Activated CD8-positive, alpha-beta memory T cell treated with anti-CD3 and anti-CD28 coated beads, Interleukin-2, amount 50 U/mL, for 48 hours (primary cell): ENCODE results near the gene SIL1.
"Not testable (repeated sequence)": the region's sequence is repeated elsewhere in the genome, so short reads cannot be mapped to it uniquely, and the experiment has no call there.

Experiments used
- DNase-seq: peaks from one replicate; pipeline ENCODE4 v3.0.0-alpha.2; 2020

SIL1 gene

DNA sequence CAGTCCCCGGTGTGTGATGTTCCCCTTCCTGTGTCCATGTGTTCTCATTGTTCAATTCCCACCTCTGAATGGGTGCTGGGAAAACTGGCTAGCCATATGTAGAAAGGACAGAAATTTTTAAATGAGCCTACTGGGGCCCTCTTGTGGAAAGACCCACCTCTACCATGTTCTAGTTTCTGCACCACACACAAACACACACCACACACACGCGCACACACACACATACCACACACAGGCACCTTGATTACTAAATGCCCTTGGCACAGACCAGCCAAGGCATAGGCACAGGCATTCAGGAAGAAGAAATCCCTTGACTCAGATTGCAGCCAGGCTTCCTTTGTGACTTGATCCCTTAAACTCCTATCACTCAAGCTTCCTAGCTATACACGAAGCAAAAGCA, 60.5 kb downstream of the SIL1 start:
- no peak for DNase-seq

GRCh38 chr5:139134906-139135305, 63.3 kb downstream of the SIL1 start:
- no peak for DNase-seq

DNA sequence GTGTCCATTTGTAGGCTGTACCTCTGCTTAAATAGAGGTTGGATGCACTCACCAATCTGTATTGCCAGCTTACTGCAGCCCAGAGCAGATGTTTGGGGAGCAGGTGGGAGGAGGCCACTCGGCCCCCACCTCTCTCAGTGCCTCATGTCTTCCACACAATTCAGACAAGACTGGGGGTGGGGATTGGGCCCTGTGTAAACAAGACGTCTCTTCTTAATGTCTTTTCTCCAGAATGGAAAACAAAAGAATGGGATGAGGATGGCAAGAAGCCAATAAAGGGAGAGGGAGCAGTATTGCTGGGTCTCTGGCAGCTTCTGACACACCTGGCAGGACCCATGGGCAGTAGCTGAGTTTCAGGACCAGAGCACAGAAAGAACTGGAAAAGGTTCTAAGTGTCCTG, 64.9 kb downstream of the SIL1 start:
- no peak for DNase-seq

- DNase-seq: no peak
Observed at GRCh38 chr5:139132515-139132914, 65.7 kb downstream of the SIL1 start.

DNA sequence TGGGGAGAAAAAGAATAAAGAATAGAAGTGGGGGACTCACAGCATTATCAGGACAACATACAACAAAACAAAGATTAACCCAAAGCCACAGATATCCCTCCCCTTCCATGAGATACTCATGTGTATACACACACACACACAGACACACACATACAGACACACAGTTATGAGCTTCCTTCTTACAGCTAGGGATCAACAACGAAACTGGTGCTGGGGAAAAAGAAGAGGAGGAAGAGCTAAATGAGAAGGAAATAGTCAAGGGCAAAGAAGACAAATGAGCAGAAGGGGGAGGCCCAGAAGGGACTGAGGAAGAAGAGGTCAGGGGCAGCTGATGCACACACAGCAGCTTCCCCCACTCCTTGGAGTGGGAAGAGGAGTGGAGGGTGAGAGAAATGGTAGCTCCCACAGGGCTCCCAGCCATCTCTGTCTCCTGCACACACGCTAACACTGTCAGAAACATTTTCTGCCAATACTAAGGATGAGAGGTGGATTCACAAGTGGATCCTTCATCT, 66.2 kb downstream of the SIL1 start:
- DNase-seq: no peak

GRCh38 chr5:139131465-139131864, 66.7 kb downstream of the SIL1 start:
- no peak for DNase-seq

DNA sequence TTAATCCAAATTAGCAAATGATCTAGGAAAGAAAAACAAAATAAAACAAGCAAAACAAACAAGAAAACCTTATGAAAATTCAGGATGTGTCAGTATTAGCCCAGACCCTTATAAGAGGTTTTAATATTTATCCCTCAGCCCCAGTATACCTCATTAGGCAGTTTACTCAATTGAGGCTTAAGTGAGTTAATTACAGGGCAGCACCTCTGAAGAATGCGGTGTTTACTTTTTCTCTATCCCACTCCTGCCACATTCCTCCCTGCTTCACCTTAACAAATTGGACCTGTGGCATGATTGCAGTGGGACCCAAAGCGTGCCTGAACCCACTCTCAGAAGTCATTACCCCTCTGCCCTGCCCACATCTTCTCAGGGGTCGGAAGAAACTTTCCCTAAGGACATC, 67.1 kb downstream of the SIL1 start:
- no peak for DNase-seq

- no peak for DNase-seq
Observed at GRCh38 chr5:139130214-139130613, 68.0 kb downstream of the SIL1 start.

- no peak for DNase-seq
Observed at GRCh38 chr5:139126711-139127111, 71.5 kb downstream of the SIL1 start.

GRCh38 chr5:139125991-139126390, 72.2 kb downstream of the SIL1 start:
- no peak for DNase-seq

DNA sequence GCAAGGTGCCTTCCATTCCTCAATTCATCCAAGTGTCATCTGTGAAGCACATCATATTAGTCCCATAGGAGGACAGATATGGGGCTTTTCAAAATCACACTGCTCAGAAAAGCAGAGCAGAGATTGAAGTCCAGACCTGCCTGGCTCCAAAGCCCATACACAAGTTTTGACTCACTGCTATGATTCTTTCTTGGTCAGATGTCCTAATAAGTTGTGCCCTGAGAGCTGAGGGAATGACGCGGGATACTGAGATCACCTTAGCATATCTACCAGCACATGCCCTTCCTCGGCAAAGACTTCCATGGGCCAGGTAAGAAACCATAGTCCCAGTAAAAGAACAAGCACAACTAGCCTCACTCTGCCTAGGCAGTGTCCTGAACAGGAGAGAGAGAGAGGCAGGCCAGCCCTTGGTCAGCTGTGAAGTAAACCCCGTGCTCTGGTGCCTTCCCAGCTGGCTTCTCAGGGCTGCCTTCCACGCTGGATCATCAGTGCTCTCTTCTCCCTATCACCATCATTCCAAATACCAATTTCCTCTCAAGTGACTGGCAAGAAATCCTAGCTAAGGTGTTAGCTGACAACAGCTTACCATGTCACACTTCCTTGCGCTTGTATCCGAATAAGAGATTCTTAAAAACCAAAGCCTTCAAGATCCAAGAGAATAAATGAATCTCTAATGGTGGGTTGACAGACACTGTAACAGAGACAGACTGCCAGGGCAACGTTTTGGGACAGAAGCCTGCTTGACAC, 73.2 kb downstream of the SIL1 start:
- DNase-seq: no peak

DNA sequence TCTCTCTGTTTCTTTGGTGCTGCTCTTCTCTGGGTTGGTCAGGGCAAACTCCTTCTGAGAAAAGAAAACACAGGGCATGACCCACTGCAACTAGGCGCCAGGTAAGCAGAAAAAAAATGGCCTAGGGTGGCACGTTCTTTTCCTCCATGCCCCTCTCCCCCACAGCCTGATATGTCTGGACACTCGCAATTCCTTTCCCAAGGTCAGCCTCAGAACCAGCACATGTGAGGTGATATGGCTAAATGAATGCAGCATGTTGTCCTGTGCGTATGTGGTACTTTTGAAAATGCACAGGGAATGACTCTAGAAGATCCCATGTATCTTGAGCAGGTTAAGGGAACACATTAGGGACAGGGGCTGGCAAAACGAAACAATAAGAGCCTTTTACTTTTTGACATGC, 77.0 kb downstream of the SIL1 start:
- no peak for DNase-seq

DNA sequence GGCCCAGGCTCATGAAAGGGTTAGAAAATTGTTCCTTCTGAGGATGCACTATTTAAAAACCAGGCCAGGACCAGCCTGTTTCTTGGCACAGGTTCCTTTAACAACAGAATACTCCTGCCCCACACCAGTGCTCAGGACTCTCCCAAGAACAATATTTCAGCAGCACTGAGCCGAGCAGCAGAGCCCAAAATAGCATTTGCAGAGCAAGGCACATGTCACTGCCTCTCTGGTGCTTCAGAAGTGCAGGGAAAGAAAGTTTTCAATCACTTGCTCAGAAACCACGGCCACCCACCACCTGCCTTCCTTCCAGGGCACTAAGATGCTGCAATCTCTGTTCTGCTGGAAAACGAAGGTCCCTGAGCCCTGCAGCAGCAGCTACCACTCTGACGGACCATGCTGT, 77.6 kb downstream of the SIL1 start:
- DNase-seq: no peak

DNA sequence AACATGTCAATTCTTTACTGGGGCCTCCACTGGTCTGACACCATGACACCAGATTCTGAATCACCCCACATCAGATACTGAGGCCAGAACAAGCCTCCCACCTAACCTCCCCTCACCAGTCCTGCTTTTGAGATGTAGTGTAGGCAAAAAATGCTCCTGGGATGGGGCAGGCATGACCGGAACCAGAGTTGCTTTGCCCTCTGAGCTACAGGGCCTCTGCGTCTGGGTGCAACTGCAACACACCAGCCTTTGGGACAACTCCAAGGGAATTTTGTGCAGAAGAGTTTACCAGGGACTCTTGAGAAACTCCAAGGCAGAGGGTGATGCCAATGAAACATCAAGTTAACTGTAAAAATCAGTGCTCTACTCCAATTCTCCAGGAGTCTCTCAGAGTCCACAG, 79.4 kb downstream of the SIL1 start:
- no peak for DNase-seq

DNA sequence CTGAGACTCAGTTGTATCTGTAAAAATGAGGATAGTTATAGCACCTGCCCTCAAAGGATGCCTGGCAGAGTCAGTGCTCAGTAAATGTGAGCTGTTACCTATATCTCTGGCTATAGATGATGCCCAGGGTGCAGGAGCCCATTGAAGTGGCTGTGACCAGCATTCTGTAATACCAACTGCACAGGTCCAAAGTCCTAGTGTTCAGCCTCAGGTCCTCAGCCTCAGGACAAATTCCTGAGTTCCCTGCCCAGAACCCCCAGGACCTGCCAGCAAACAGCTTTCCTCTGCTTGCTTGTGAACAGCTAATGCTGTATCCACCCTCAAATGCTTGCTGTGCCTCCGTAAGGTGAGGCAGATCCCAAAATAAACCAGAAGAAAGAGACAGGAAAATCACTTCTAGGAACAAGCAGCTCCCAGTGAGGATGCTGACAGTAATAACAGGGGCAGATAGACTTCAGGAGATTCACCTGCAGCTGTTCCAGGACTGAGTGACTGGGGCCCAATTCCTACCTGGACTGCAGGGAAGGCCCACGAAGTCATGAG, 80.8 kb downstream of the SIL1 start:
- DNase-seq: no peak

DNA sequence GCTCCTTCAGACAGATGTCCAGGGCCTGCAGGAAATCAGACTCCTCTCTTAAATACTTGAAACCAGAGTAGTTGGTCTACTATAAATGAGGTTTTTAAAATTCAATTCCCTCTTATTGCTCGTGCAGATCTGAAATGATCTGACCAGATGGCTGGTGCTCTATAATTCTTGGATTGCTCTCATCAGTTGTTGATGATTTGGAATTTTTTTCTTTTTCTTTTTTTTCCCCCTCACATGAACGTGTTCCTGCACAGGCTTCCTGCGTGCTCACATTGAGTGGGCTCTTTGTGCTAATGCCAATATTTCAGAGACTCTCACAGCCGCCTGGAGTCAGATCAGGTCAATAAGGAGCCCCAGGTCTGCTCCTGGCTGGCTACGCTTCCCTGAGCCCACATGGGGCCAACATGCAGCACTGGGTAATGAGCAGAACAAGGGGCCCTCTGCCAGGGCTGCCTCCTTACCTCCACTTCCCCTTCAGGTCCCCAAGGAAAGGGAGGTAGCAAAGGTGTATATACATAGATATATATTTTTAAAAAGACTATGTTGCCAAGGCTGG, 82.0 kb downstream of the SIL1 start:
- no peak for DNase-seq

- DNase-seq: no peak
Observed at GRCh38 chr5:139113892-139114291, 84.3 kb downstream of the SIL1 start.

DNA sequence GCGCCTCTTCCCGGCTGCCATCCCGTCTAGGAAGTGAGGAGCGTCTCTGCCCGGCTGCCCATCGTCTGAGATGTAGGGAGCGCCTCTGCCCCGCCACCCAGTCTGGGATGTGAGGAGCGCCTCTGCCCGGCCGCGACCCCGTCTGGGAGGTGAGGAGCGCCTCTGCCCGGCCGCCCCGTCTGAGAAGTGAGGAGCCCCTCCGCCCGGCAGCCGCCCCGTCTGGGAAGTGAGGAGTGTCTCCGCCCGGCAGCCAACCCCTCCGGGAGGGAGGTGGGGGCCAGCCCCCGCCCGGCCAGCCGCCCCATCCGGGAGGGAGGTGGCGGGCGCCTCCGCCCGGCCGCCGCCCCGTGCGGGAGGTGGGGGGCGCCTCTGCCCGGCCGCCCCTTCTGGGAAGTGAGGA, 85.8 kb downstream of the SIL1 start:
- DNase-seq: not testable (repeated sequence)

DNA sequence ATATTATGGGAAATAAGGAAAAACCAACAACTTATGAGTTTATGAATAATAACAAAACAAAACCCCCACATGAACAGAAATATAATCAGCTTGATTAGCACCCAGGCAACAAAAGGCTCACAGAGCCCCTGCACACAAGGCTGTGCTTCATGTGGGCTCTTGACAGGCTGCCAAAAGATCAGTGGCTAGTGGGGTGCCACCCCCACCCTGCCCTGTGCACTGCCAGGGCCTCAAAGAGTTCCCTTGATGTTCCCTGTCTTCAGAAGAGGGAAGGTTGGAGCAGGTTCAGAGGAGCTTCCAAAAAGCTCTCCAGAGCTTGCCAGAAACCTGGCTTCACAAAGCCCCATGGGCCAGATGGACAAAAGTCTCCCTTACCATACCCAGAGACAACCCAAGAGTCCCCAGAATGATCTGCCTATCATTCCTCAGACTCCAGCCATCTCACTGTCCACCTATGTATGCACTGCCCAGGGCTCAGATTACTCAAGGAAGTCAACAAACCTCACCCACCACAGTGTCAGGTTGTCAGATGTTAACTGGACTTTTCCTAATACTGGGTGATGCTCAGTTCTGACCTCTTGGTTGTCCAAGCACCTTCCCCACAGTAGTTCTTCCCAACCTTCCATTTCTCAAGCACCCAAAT, 87.5 kb downstream of the SIL1 start:
- no peak for DNase-seq

- DNase-seq: no peak
Observed at GRCh38 chr5:139108063-139108824, 89.9 kb downstream of the SIL1 start.

GRCh38 chr5:139105621-139106071, 92.5 kb downstream of the SIL1 start:
- DNase-seq: no peak

DNA sequence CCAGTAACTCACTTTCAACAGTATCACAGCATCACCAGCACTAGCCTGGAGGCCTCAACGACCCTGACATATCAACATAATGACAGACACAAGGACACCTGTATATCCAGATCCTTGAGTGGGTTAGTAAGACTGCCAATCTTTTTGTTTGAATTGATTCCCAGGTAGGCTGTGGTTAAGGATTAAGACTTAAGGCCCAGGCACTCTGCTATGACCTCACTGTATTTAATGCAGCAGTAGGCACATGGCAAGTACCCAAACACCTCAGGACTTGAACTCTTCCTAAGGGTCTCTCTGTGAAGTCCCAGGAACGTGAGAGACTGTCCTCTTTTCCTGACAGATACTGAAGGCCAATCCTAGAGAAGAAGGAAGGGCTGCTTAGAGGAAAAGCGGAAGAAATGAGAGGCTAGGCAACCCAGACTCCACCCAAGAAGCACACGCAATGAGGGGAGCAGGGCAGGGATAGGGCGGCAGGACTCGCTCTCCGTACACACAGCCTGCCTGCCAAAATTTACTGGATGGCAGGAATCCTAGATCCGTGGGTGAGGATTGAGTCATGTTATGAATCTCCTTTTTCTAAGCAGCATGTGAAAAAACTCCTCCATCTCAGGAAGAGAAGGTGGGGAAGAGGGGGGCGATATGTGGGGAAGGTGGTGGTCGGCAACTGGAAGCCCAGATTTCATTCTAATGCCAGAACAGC, 93.4 kb downstream of the SIL1 start:
- no peak for DNase-seq

DNA sequence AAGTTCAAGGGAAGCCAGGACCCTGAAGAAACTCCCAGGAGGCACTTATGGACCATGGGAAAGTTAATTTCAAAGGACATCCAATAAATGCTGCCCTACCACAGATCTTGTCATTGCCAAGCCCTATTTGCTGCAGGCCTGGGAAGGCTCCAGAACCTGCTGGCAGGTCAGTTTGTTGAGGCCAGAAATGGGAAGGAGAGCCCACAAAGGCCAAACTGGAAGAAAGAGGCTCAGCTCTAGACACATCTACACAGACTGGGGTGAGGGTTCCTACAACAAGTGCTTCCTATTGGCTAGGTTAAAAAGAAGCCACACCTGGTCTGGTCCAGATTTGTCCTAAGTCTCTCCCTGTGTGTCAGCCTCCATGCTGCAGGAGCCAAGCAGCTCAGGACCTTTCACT, 94.4 kb downstream of the SIL1 start:
- DNase-seq: no peak
